ENCODE measurements around the gene GADL1. TPM values are rescaled to one million over a fixed set of nuclear protein-coding genes. Genes with fewer than 3 reads are reported as not detected.
A peak's percentile ranks its signal among the peaks of the same experiment; 100 is the strongest.

GADL1 gene
- polyA plus RNA-seq, 3 donors, result not detected

GRCh38 chr3:30711151-30711550 lies 183.3 kb downstream of the GADL1 start:
- Histone ChIP-seq H3K9me3 (replicated peaks in 1 of 2; ENCODE audit: control insufficient read depth in 1 of 2, insufficient read depth in 1 of 2, low read length in 2 of 2) (no peaks in the 10 kb centered on the region), H3K79me2 (ENCODE audit: insufficient read depth, low read length) (no peaks in the 10 kb centered on the region), H3K4me1 (ENCODE audit: control insufficient read depth in 1 of 2, insufficient read depth in 2 of 2, low read length in 2 of 2) (peaks cover 0 to 6% of the 10 kb centered on the region in 2 donors), H2AFZ (ENCODE audit: insufficient read depth, low read depth, low read length, poor library complexity, severe bottlenecking) (no peak overlapping the region), H3K27ac (ENCODE audit: low read depth in 1 of 2, low read length in 2 of 2) (no peak overlapping the region), H3K27me3 (ENCODE audit: control insufficient read depth in 2 of 2, insufficient read depth in 2 of 2, low read length in 2 of 2) (no peaks in the 10 kb centered on the region), H3K4me2 (replicated peaks; ENCODE audit: extremely low read depth, low read length, poor library complexity, severe bottlenecking) (no peak overlapping the region), H4K20me1 (ENCODE audit: insufficient read depth, low read length) (no peaks in the 10 kb centered on the region), H3K4me3 (replicated peaks in 1 of 3; ENCODE audit: low read depth in 2 of 3, low read length in 3 of 3) (no peak overlapping the region), H3K9ac (ENCODE audit: insufficient read depth, low read length, poor library complexity, severe bottlenecking) (no peak overlapping the region), H3K36me3 (replicated peaks in 1 of 2; ENCODE audit: control insufficient read depth in 1 of 2, insufficient read depth in 2 of 2, low read length in 2 of 2) (no peaks in the 10 kb centered on the region)
- peaks cover 9% of the 10 kb centered on the region for H3K4me1 Mint-ChIP-seq
- intact Hi-C loops (cut with micrococcal nuclease), result no loop called here
- no peak for TF ChIP-seq CTCF (IDR thresholded peaks at IDR 0.05)
- H3K27ac Mint-ChIP-seq, result no peak overlapping the region
- no peaks in the 10 kb centered on the region for H3K36me3 Mint-ChIP-seq
- peaks cover 0 to 9% (median 1%) of the 10 kb centered on the region in 7 donors for H3K9me3 Mint-ChIP-seq
- H3K27me3 Mint-ChIP-seq (ENCODE audit: low read depth in 3 of 3), result peaks cover 0 to 2% (median 0%) of the 10 kb centered on the region in 3 donors
- H3K4me3 Mint-ChIP-seq, result no peak overlapping the region
- DNase-seq, result peak; percentile 10 to 44 (median 12)

- H3K4me2 ChIP-seq (replicated peaks; ENCODE audit: extremely low read depth, low read length, poor library complexity, severe bottlenecking), result no peak overlapping the region
- no peaks in the 10 kb centered on the region for H3K27me3 ChIP-seq (ENCODE audit: control insufficient read depth in 2 of 2, insufficient read depth in 2 of 2, low read length in 2 of 2)
- H3K27ac Mint-ChIP-seq, result no peak overlapping the region
- H3K4me3 Mint-ChIP-seq, result no peak overlapping the region
- peaks cover 0 to 6% of the 10 kb centered on the region in 2 donors for H3K4me1 ChIP-seq (ENCODE audit: control insufficient read depth in 1 of 2, insufficient read depth in 2 of 2, low read length in 2 of 2)
- no peaks in the 10 kb centered on the region for H3K79me2 ChIP-seq (ENCODE audit: insufficient read depth, low read length)
- H3K4me3 ChIP-seq (replicated peaks in 1 of 3; ENCODE audit: low read depth in 2 of 3, low read length in 3 of 3), result no peak overlapping the region
- H3K9me3 ChIP-seq (replicated peaks in 1 of 2; ENCODE audit: control insufficient read depth in 1 of 2, insufficient read depth in 1 of 2, low read length in 2 of 2), result no peaks in the 10 kb centered on the region
- H3K36me3 ChIP-seq (replicated peaks in 1 of 2; ENCODE audit: control insufficient read depth in 1 of 2, insufficient read depth in 2 of 2, low read length in 2 of 2), result no peaks in the 10 kb centered on the region
- no peak overlapping the region for H2AFZ ChIP-seq (ENCODE audit: insufficient read depth, low read depth, low read length, poor library complexity, severe bottlenecking)
- no peaks in the 10 kb centered on the region for H4K20me1 ChIP-seq (ENCODE audit: insufficient read depth, low read length)
- H3K9ac ChIP-seq (ENCODE audit: insufficient read depth, low read length, poor library complexity, severe bottlenecking), result no peak overlapping the region
- peaks cover 0 to 6% (median 1%) of the 10 kb centered on the region in 7 donors for H3K9me3 Mint-ChIP-seq
- WGBS (ENCODE audit: insufficient coverage), result 92% methylated on average over 2 of the region's 7 CpGs
- no peaks in the 10 kb centered on the region for H3K27me3 Mint-ChIP-seq (ENCODE audit: low read depth in 3 of 3)
- TF ChIP-seq CTCF (IDR thresholded peaks at IDR 0.05), result no peak
- H3K27ac ChIP-seq (ENCODE audit: low read depth in 1 of 2, low read length in 2 of 2), result no peak overlapping the region
- H3K4me1 Mint-ChIP-seq, result peaks cover 9% of the 10 kb centered on the region
- H3K36me3 Mint-ChIP-seq, result no peaks in the 10 kb centered on the region
- intact Hi-C loops (cut with micrococcal nuclease), result no loop called here
- no peak for DNase-seq
These were observed 184.4 kb downstream of the GADL1 start for GRCh38 chr3:30710017-30710416.

Measured in CD14-positive monocyte (primary cell).